K562 (cell line): ENCODE data around the gene OBSCN. TPM values are rescaled to one million over a fixed set of nuclear protein-coding genes. Genes with fewer than 3 reads are reported as not detected.

ENCODE experiments used
- CREBBP ChIP-seq: IDR thresholded peaks from one replicate; pipeline ENCODE4 v1.6.1; 2012; ENCODE audit warnings: low read depth, mild to moderate bottlenecking, control low read depth, inconsistent platforms, low read length
- DMBX1 ChIP-seq: fragments of 250-450 bp; sonication (Bioruptor Pico); IDR thresholded peaks from 2 replicates; pipeline ENCODE4 v1.8.0; 2022; ENCODE audit warnings: inconsistent platforms, mild to moderate bottlenecking, moderate library complexity, borderline replicate concordance
- EP300 ChIP-seq: IDR thresholded peaks from 2 replicates; pipeline ENCODE4 v1.6.1; 2012; ENCODE audit warnings: low read length, improper control_type of control experiment
- ESRRA ChIP-seq: fragments of 450-650 bp; IDR thresholded peaks from 2 replicates; pipeline ENCODE4 v1.6.1; 2014; ENCODE audit warnings: low read depth, mild to moderate bottlenecking, moderate library complexity, borderline replicate concordance
- ESRRB ChIP-seq: fragments of 250-450 bp; sonication (Bioruptor Pico); IDR thresholded peaks from 2 replicates; pipeline ENCODE4 v1.5.0; 2020; ENCODE audit warnings: mild to moderate bottlenecking, moderate library complexity, borderline replicate concordance
- ETV5 ChIP-seq: sonication (generic); formaldehyde crosslinking; IDR thresholded peaks from 2 replicates; pipeline ENCODE4 v1.4.0; 2020; ENCODE audit warnings: low read depth, mild to moderate bottlenecking, missing genetic modification reagents
- GTF2A2 ChIP-seq: IDR thresholded peaks from 2 replicates; pipeline ENCODE4 v1.6.1; 2016; ENCODE audit warnings: mild to moderate bottlenecking, missing genetic modification characterization, missing compliant biosample characterization
- GTF2E2 ChIP-seq: fragments of 200-800 bp; sonication (Bioruptor generic); IDR thresholded peaks from 2 replicates; pipeline ENCODE4 v1.6.1; 2016; ENCODE audit warnings: missing genetic modification characterization, missing compliant biosample characterization
- HIVEP1 ChIP-seq: fragments of 250-450 bp; sonication (Bioruptor Pico); IDR thresholded peaks from 2 replicates; pipeline ENCODE4 v1.4.0; 2020; ENCODE audit warnings: mild to moderate bottlenecking
- RNF2 ChIP-seq: sonication (generic); IDR thresholded peaks from 2 replicates; pipeline ENCODE4 v1.6.1; 2016
- ZKSCAN3 ChIP-seq: fragments of 250-450 bp; sonication (Bioruptor Pico); IDR thresholded peaks from 2 replicates; pipeline ENCODE4 v1.4.0; 2020
- ZNF785 ChIP-seq: fragments of 250-450 bp; sonication (Bioruptor Pico); IDR thresholded peaks from 2 replicates; pipeline ENCODE4 v1.4.0; 2020; ENCODE audit warnings: mild to moderate bottlenecking
- polyA plus RNA-seq, 8 experiments: library from polyadenylated mRNA; depleted of rRNA in 4 of 8; stranded (reverse) in 5 of 8; unstranded in 3 of 8; fragments of >200 nt; fragmentation: Nextera tagmentation in 2 of 8; fragmentation: Illumina TruSeq in 1 of 8; extraction: Ambion mirVana in 2 of 8; extraction: Trizol in 1 of 8; gene quantifications; 2 replicates each; pipeline versions ENCODE4 v1.2.1 to v1.2.3, GENCODE V29; 2011 to 2014; ENCODE audit warnings: inconsistent platforms in 1 of 8, missing spikeins in 1 of 8
- total RNA-seq, 7 experiments: library from RNA; depleted of rRNA in 6 of 7; stranded (reverse); fragments of >200 nt in 6 of 7; fragmentation: Illumina TruSeq in 2 of 7; extraction: Trizol in 2 of 7; gene quantifications; 2 replicates each; pipeline versions ENCODE4 v1.2.1 to v1.2.3, GENCODE V29; 2011 to 2021; ENCODE audit warnings: low replicate concordance in 1 of 7
- TF ChIP-seq, protein P1 (sequence below): fragments of 450-650 bp; IDR thresholded peaks from 2 replicates; pipeline ENCODE4 v1.6.1; 2016; ENCODE audit warnings: low read depth, mild to moderate bottlenecking, moderate library complexity
- TF ChIP-seq, protein P2 (sequence below): fragments of 450-650 bp; formaldehyde crosslinking; IDR thresholded peaks from 2 replicates; pipeline ENCODE4 v1.4.0; 2020; ENCODE audit warnings: mild to moderate bottlenecking, moderate library complexity
- TF ChIP-seq, protein P3 (sequence below): fragments of 150-350 bp; conservative IDR thresholded peaks from 2 replicates; pipeline ENCODE4 v1.6.1; 2014; ENCODE audit warnings: low read length
- TF ChIP-seq, protein P4 (sequence below): fragments of 250-450 bp; sonication (Bioruptor Pico); IDR thresholded peaks from 2 replicates; pipeline ENCODE4 v1.9.0; 2021; ENCODE audit warnings: mild to moderate bottlenecking
- TF ChIP-seq, protein P5 (sequence below): sonication (generic); formaldehyde crosslinking; IDR thresholded peaks from 2 replicates; pipeline ENCODE4 v1.9.0; 2022; ENCODE audit warnings: mild to moderate bottlenecking, missing genetic modification reagents
- TF ChIP-seq, protein P6 (sequence below): fragments of 450-650 bp; formaldehyde crosslinking; IDR thresholded peaks from 2 replicates; pipeline ENCODE4 v1.4.0; 2020; ENCODE audit warnings: mild to moderate bottlenecking, moderate library complexity
- TF ChIP-seq, protein P7 (sequence below): fragments of 450-650 bp; formaldehyde crosslinking; conservative IDR thresholded peaks from 2 replicates; pipeline ENCODE4 v1.4.0; 2022; ENCODE audit warnings: mild to moderate bottlenecking, missing genetic modification characterization

Gene OBSCN
- total and polyA plus RNA-seq, 9 of the 15 experiments (the other 6 are each of a cell fraction or from before 2014, with no cell fraction given): 0.18 to 19.7 (median 3.6) TPM

DNA sequence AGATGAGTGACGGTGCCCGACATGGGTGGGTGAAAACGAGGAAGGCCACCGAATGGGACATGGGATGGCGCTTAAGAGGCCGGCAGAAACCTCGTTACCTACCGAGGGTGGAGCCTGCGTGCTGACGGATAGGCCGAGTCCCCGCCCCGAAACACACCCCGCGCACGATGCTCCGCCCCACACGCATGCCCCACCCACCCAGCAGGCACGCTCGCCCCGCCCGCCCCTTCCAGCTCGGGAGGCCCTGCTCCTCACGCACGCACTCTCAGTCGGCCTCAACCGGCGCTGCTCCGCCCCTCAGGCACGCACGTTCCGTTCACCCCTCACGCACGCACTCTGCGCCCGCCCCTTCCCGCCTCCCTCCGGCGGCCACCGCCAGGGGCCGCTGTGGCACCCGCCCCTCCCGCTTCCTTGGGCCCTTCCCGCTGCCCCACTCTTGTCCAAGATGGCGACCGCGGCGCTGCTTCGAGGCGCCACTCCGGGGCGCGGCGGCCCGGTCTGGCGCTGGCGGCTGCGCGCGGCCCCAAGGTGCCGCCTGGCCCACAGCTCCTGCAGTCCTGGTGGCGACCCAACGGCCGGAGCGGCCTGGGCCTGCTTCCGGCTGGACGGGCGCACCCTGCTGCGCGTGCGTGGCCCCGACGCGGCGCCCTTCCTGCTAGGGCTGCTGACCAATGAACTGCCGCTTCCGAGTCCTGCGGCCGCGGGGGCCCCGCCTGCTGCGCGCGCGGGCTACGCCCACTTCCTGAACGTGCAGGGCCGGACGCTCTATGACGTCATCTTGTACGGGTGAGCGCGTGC lies 42.3 kb upstream of the OBSCN start, which contains the start of gene IBA57 (continued):
- TF ChIP-seq, protein P1, sequence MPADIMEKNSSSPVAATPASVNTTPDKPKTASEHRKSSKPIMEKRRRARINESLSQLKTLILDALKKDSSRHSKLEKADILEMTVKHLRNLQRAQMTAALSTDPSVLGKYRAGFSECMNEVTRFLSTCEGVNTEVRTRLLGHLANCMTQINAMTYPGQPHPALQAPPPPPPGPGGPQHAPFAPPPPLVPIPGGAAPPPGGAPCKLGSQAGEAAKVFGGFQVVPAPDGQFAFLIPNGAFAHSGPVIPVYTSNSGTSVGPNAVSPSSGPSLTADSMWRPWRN: peak; percentile 72
- TF ChIP-seq, protein P2, sequence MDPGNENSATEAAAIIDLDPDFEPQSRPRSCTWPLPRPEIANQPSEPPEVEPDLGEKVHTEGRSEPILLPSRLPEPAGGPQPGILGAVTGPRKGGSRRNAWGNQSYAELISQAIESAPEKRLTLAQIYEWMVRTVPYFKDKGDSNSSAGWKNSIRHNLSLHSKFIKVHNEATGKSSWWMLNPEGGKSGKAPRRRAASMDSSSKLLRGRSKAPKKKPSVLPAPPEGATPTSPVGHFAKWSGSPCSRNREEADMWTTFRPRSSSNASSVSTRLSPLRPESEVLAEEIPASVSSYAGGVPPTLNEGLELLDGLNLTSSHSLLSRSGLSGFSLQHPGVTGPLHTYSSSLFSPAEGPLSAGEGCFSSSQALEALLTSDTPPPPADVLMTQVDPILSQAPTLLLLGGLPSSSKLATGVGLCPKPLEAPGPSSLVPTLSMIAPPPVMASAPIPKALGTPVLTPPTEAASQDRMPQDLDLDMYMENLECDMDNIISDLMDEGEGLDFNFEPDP (CRISPR knock-in tag): peak; percentile 41; the same call in 1 of the 2 replicates
- TF ChIP-seq DMBX1 (CRISPR knock-in tag): peak; percentile 70; the same call in 1 of the 2 replicates
- peak; percentile 51 for TF ChIP-seq RNF2
- TF ChIP-seq ZKSCAN3: no peak
- TF ChIP-seq ESRRB (CRISPR knock-in tag): no peak
- TF ChIP-seq GTF2A2: 0 out of 2 replicates have a peak, but pooled peaks have one; percentile 61
- TF ChIP-seq, protein P3, sequence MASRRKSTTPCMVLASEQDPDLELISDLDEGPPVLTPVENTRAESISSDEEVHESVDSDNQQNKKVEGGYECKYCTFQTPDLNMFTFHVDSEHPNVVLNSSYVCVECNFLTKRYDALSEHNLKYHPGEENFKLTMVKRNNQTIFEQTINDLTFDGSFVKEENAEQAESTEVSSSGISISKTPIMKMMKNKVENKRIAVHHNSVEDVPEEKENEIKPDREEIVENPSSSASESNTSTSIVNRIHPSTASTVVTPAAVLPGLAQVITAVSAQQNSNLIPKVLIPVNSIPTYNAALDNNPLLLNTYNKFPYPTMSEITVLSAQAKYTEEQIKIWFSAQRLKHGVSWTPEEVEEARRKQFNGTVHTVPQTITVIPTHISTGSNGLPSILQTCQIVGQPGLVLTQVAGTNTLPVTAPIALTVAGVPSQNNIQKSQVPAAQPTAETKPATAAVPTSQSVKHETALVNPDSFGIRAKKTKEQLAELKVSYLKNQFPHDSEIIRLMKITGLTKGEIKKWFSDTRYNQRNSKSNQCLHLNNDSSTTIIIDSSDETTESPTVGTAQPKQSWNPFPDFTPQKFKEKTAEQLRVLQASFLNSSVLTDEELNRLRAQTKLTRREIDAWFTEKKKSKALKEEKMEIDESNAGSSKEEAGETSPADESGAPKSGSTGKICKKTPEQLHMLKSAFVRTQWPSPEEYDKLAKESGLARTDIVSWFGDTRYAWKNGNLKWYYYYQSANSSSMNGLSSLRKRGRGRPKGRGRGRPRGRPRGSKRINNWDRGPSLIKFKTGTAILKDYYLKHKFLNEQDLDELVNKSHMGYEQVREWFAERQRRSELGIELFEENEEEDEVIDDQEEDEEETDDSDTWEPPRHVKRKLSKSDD: peak; percentile 78; the same call in 1 of the 2 replicates
- TF ChIP-seq, protein P4, sequence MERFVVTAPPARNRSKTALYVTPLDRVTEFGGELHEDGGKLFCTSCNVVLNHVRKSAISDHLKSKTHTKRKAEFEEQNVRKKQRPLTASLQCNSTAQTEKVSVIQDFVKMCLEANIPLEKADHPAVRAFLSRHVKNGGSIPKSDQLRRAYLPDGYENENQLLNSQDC (CRISPR knock-in tag): no peak
- TF ChIP-seq ZNF785: no peak
- TF ChIP-seq HIVEP1: peak; percentile 91
- TF ChIP-seq EP300: peak; percentile 39; the same call in 1 of the 2 replicates
- peak; percentile 83 for TF ChIP-seq ESRRA
- TF ChIP-seq, protein P5, sequence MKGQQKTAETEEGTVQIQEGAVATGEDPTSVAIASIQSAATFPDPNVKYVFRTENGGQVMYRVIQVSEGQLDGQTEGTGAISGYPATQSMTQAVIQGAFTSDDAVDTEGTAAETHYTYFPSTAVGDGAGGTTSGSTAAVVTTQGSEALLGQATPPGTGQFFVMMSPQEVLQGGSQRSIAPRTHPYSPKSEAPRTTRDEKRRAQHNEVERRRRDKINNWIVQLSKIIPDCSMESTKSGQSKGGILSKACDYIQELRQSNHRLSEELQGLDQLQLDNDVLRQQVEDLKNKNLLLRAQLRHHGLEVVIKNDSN (CRISPR knock-in tag): peak; percentile 60
- no peak for TF ChIP-seq CREBBP
- peak; percentile 78; the same call in 1 of the 2 replicates for TF ChIP-seq GTF2E2 (tag)
- 0 out of 2 replicates have a peak, but pooled peaks have one; percentile 14 for TF ChIP-seq ETV5
- TF ChIP-seq, protein P6, sequence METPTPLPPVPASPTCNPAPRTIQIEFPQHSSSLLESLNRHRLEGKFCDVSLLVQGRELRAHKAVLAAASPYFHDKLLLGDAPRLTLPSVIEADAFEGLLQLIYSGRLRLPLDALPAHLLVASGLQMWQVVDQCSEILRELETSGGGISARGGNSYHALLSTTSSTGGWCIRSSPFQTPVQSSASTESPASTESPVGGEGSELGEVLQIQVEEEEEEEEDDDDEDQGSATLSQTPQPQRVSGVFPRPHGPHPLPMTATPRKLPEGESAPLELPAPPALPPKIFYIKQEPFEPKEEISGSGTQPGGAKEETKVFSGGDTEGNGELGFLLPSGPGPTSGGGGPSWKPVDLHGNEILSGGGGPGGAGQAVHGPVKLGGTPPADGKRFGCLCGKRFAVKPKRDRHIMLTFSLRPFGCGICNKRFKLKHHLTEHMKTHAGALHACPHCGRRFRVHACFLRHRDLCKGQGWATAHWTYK (CRISPR knock-in tag): peak; percentile 95; the same call in 1 of the 2 replicates
- TF ChIP-seq, protein P7, sequence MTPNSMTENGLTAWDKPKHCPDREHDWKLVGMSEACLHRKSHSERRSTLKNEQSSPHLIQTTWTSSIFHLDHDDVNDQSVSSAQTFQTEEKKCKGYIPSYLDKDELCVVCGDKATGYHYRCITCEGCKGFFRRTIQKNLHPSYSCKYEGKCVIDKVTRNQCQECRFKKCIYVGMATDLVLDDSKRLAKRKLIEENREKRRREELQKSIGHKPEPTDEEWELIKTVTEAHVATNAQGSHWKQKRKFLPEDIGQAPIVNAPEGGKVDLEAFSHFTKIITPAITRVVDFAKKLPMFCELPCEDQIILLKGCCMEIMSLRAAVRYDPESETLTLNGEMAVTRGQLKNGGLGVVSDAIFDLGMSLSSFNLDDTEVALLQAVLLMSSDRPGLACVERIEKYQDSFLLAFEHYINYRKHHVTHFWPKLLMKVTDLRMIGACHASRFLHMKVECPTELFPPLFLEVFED (CRISPR knock-in tag): 0 out of 2 replicates have a peak, but pooled peaks have one; percentile 19
